Transverse colon (tissue), 4 donors: ENCODE data around the gene RAMP3. TPM values are rescaled to one million over a fixed set of nuclear protein-coding genes. Genes with fewer than 3 reads are reported as not detected.

Experiments used
- DNase-seq: peaks from one replicate; pipeline ENCODE4 v3.0.0-alpha.2; 2019
- H3K27ac ChIP-seq, 4 donors: fragments of 200-600 bp; sonication (generic); 2 replicates each; pipeline ENCODE4 v1.5.1; 2016 to 2018; ENCODE audit warnings: inconsistent platforms in 4 of 4
- H3K27me3 ChIP-seq: fragments of 200-600 bp; sonication (generic); 2 replicates; pipeline ENCODE4 v1.5.1; 2017; ENCODE audit warnings: inconsistent platforms
- H3K36me3 ChIP-seq, 4 donors: fragments of 200-600 bp; sonication (generic); 2 replicates each; pipeline ENCODE4 v1.5.1; 2017 to 2019; ENCODE audit warnings: inconsistent platforms in 4 of 4
- H3K4me1 ChIP-seq, 4 donors: fragments of 200-600 bp; sonication (generic); 2 replicates each; pipeline ENCODE4 v1.5.1; 2017 to 2020; ENCODE audit warnings: inconsistent platforms in 4 of 4
- H3K4me3 ChIP-seq, 4 donors: fragments of 200-600 bp; sonication (generic); 1 replicate in 1 of 4; 2 replicates in 3 of 4; pipeline versions ENCODE4 v1.5.1 to v1.6.1; 2017 to 2019; ENCODE audit warnings: inconsistent platforms in 4 of 4
- H3K9me3 ChIP-seq, 2 donors: fragments of 200-600 bp; sonication (generic); 2 replicates each; pipeline ENCODE4 v1.5.1; 2017 to 2019; ENCODE audit warnings: inconsistent platforms in 2 of 2
- CTCF ChIP-seq, 5 experiments: fragments of 200-600 bp in 3 of 5; fragments of 450-650 bp in 2 of 5; sonication (generic) in 3 of 5; IDR thresholded peaks; 1 replicate in 2 of 5; 2 replicates in 3 of 5; pipeline ENCODE4 v1.5.1; 2016 to 2017; ENCODE audit warnings: antibody characterized with exemption in 5 of 5, inconsistent platforms in 3 of 5, mild to moderate bottlenecking in 2 of 5, moderate library complexity in 1 of 5
- EP300 ChIP-seq: sonication (generic); formaldehyde crosslinking; IDR thresholded peaks from one replicate; pipeline ENCODE4 v1.6.1; 2017; ENCODE audit warnings: antibody characterized with exemption, low read depth
- POLR2A ChIP-seq: fragments of 450-650 bp; IDR thresholded peaks from one replicate; pipeline ENCODE4 v1.6.1; 2016; ENCODE audit warnings: antibody characterized with exemption, mild to moderate bottlenecking, moderate library complexity
- POLR2AphosphoS5 ChIP-seq, 3 donors: sonication (generic); formaldehyde crosslinking; IDR thresholded peaks; one replicate each; pipeline ENCODE4 v1.6.1; 2016; ENCODE audit warnings: antibody characterized with exemption in 3 of 3
- WGBS, 2 donors: methylation state at CpG; one replicate each; pipeline ENCODE4 v1.1.5; 2018; ENCODE audit warnings: low coverage in 1 of 2; 5-methylcytosine and 5-hydroxymethylcytosine counted together
- in situ Hi-C, 4 donors: fragments of 200-750 bp; cut with MboI; loops; one replicate each; pipeline versions ENCODE4 v1.15.0 to v1.15.1; 2017; ENCODE audit warnings: low sequenced_read_pairs in 3 of 4, low pct_ligation_motif_present in 1 of 4, low pct_unique_long_range_greater_than_20kb in 1 of 4
- intact Hi-C: fragments of 100-400 bp; cut with DNase I; formaldehyde crosslinking; loops from one replicate; pipeline ENCODE4 v1.15.1; 2023; ENCODE audit warnings: low total_unique reads
- total RNA-seq, 4 donors: library from RNA; depleted of rRNA; stranded (reverse); fragments of >200 nt; gene quantifications; one replicate each; pipeline ENCODE4 v1.1.0, GENCODE V29; 2016

RAMP3 gene
- total RNA-seq, 4 donors from 2014 or later, result 6.4 to 25.1 (median 15.2) TPM

DNA sequence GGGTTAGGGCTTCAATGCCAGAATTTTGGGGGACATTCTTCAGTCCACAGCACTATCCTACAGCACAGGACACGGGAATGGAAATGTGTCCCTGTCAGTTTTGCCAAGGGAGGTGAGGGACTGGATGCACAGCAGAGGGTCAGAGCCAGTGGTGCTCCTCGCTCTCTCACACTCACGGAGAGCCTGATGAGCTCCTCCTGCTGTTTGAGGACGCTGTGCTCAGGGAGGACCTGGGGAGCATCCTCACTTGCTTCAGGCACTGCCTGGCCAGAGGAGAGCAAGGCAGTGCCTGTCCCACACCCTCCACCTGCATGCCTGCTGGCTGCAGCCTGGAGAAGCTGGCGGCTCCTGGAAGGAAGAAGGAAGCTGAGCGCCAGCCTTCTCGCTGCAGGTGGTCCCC lies 58.6 kb downstream of the RAMP3 start:
- no peak overlapping the region for H3K27ac ChIP-seq
- TF ChIP-seq EP300 (no peak), CTCF (IDR thresholded peaks at IDR 0.05) (no peak), POLR2A (no peak), POLR2AphosphoS5 (IDR thresholded peaks at IDR 0.05) (no peak)
- WGBS, 2 donors, result 49% methylated on average over 6 of the region's 7 CpGs; no CpG with 5 or more reads in 1 of the 2 donors
- no peaks in the 10 kb centered on the region for H3K9me3 ChIP-seq
- no peaks in the 10 kb centered on the region for H3K36me3 ChIP-seq
- no peaks in the 10 kb centered on the region for H3K4me1 ChIP-seq
- peaks cover 20% of the 10 kb centered on the region for H3K27me3 ChIP-seq
- in situ Hi-C loops (no loop called here), intact Hi-C loops (no loop called here)
- DNase-seq, result no peak
- H3K4me3 ChIP-seq, result no peak overlapping the region

DNA sequence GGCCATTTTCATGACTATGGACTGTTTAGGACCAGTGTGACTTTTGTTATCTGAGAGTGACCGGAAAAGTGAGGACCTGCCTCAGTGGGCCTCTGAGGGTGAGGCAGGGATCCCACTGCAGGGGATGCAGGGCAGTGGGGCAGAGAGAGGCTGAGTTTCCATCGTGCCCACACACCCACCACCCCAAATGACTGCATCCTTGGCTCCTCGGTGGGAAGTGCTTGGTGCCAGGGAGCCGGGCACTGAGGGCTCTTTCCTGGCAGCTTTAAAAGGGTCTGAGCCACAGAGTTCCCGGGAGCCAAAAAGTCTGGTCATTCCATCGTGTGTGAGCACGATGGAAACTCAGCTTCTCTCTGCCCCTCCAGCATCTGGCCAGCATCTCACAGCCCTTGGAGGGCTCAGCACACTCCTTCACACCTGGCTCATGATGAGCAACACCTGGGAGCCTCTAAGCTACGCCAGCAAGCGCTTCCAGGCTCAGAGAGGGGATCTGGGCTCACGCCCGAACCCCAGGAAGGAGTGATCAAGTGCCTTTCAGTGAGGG lies 59.1 kb downstream of the RAMP3 start:
- H3K4me3 ChIP-seq, result no peak overlapping the region
- TF ChIP-seq CTCF (IDR thresholded peaks at IDR 0.05) (no peak), POLR2A (no peak), EP300 (no peak), POLR2AphosphoS5 (IDR thresholded peaks at IDR 0.05) (no peak)
- intact Hi-C loops (no loop called here), in situ Hi-C loops (no loop called here)
- no peak for DNase-seq
- H3K36me3 ChIP-seq, result no peaks in the 10 kb centered on the region
- peaks cover 20% of the 10 kb centered on the region for H3K27me3 ChIP-seq
- WGBS, 2 donors, result 62% methylated on average over 11 of the region's 11 CpGs; no CpG with 5 or more reads in 1 of the 2 donors
- no peak overlapping the region for H3K27ac ChIP-seq
- no peaks in the 10 kb centered on the region for H3K4me1 ChIP-seq
- no peaks in the 10 kb centered on the region for H3K9me3 ChIP-seq

DNA sequence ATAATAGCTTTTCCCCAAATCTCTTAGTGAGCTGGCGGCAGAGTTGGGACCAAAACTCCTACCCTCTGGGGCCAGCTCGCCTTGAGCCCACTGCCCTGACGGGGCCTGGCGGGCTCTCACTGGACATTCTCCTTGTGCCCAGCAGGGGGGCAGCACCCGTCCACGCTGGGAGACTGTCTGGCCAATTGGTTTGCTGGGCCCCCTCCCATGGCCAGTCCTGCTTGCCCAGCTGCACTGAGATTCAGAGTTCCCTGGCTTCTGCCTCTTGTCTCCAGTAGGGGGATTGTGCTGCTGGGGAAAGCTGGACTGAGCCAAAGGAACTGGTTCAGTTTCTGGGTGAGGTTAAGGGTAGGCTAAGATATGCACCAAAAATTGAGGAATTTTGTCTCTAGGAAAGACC lies 59.8 kb downstream of the RAMP3 start:
- in situ Hi-C loops, result no loop called here
- H3K27ac ChIP-seq, result no peak overlapping the region
- no peaks in the 10 kb centered on the region for H3K4me1 ChIP-seq
- no peaks in the 10 kb centered on the region for H3K36me3 ChIP-seq
- H3K4me3 ChIP-seq, result no peak overlapping the region
- H3K27me3 ChIP-seq, result peaks cover 20% of the 10 kb centered on the region
- WGBS, 2 donors, result 75% methylated on average over 6 of the region's 6 CpGs; no CpG with 5 or more reads in 1 of the 2 donors
- no peak for DNase-seq
- TF ChIP-seq CTCF (IDR thresholded peaks at IDR 0.05), result peak in 1 of 5 experiments; percentile 10
- no peak for TF ChIP-seq POLR2A
- intact Hi-C loops, result no loop called here
- no peaks in the 10 kb centered on the region for H3K9me3 ChIP-seq

DNA sequence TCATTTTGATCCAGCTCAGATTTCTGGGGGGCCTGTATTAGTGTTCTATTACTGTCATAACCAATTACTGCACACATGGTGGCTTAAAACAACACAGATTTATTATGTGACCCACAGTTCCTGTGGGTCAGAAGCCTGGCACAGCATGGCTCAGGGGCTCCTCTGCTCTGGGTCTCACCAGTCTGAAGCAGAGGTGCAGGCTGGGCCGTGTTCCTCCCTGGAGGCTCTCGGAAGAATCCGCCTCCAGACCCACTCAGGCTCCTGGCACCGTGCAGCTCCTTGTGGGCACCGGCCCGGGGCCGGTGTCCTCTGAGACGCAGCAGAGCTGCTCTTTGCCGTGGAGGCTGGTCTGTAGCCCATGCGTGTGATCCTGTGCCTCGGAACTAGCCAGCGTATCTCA lies 61.5 kb downstream of the RAMP3 start:
- no peak overlapping the region for H3K4me3 ChIP-seq
- intact Hi-C loops, result no loop called here
- 93% methylated on average over 9 of the region's 12 CpGs; no CpG with 5 or more reads in 1 of the 2 donors for WGBS, 2 donors

More for the DNA sequence above, 61.5 kb downstream of the RAMP3 start:
- no peaks in the 10 kb centered on the region for H3K9me3 ChIP-seq
- H3K36me3 ChIP-seq, result no peaks in the 10 kb centered on the region
- H3K27ac ChIP-seq, result no peak overlapping the region
- no peaks in the 10 kb centered on the region for H3K4me1 ChIP-seq
- H3K27me3 ChIP-seq, result peaks cover 20% of the 10 kb centered on the region
- no peak for DNase-seq
- in situ Hi-C loops, result no loop called here
- TF ChIP-seq EP300 (no peak), CTCF (IDR thresholded peaks at IDR 0.05) (no peak), POLR2AphosphoS5 (IDR thresholded peaks at IDR 0.05) (no peak), POLR2A (no peak)
